Stimulated activated CD4-positive, alpha-beta T cell treated with anti-CD3 and anti-CD28 coated beads, Interleukin-2, amount 100 ng/mL, for 24 hours (primary cell): Measurements from ENCODE around the gene OBI1.

Source experiments
- DNase-seq, 2 donors: peaks; one replicate each; pipeline ENCODE4 v3.0.0-alpha.2; 2020

OBI1 gene

GRCh38 chr13:78572459-78572858 lies 86.5 kb downstream of the OBI1 start:
- DNase-seq, result no peak

- no peak for DNase-seq
Measured at GRCh38 chr13:78569029-78569428, 89.9 kb downstream of the OBI1 start.

- no peak for DNase-seq
Measured at GRCh38 chr13:78566631-78567030, 92.3 kb downstream of the OBI1 start.
